HCT116 (cell line): ENCODE measurements around the gene KIR3DL1.

Experiments used
- EZH2 ChIP-seq: fragments of 200-600 bp; sonication (generic); IDR thresholded peaks from 2 replicates; pipeline ENCODE4 v1.6.1; 2017; ENCODE audit warnings: antibody characterized with exemption, mixed run types
- EZH2phosphoT487 ChIP-seq: fragments of 200-600 bp; IDR thresholded peaks from 2 replicates; pipeline ENCODE4 v1.6.1; 2018; ENCODE audit warnings: antibody characterized with exemption, borderline replicate concordance
- JUND ChIP-seq: IDR thresholded peaks from 2 replicates; pipeline ENCODE4 v1.6.1; 2012
- TCF7L2 ChIP-seq: IDR thresholded peaks from 2 replicates; pipeline ENCODE4 v1.7.0; 2011; ENCODE audit warnings: borderline replicate concordance, inconsistent platforms; ENCODE audit not compliant: insufficient read depth, insufficient read length; ENCODE audit errors: extremely low read depth
- ZFX ChIP-seq: fragments of 450-650 bp; IDR thresholded peaks from 2 replicates; pipeline ENCODE4 v1.6.1; 2017
- TF ChIP-seq, protein P1 (sequence below), 3 experiments: fragments of 200-600 bp in 1 of 3; sonication (generic) in 1 of 3; IDR thresholded peaks in 2 of 3; conservative IDR thresholded peaks in 1 of 3; 2 replicates each; pipeline ENCODE4 v1.5.1; 2012 to 2017; ENCODE audit warnings: low read depth in 2 of 3, low read length in 2 of 3, antibody characterized with exemption in 1 of 3, borderline replicate concordance in 1 of 3, control low read depth in 1 of 3, mild to moderate bottlenecking in 1 of 3, mixed read lengths in 1 of 3, mixed run types in 1 of 3, moderate library complexity in 1 of 3; ENCODE audit not compliant: insufficient read depth in 1 of 3

DNA sequence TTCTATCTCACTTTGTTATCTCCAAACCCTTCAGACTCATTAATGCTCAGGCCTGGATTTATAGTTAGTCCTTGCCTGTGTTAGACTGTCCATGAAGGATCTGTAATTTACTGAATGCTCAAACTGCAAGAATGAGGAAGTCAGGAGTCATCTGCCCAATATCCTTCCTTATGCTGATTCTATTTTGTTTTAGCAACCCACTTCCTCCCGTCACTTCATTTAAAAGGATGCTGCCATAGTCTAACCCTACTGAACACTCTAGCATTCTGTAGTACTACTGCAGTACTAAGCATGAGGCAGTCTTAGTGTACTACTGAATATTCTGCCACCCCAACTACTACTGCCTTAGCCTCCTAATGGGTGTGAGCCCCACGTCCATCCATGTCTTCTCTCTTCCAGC, 59.2 kb downstream of the KIR3DL1 start:
- TF ChIP-seq, protein P1, sequence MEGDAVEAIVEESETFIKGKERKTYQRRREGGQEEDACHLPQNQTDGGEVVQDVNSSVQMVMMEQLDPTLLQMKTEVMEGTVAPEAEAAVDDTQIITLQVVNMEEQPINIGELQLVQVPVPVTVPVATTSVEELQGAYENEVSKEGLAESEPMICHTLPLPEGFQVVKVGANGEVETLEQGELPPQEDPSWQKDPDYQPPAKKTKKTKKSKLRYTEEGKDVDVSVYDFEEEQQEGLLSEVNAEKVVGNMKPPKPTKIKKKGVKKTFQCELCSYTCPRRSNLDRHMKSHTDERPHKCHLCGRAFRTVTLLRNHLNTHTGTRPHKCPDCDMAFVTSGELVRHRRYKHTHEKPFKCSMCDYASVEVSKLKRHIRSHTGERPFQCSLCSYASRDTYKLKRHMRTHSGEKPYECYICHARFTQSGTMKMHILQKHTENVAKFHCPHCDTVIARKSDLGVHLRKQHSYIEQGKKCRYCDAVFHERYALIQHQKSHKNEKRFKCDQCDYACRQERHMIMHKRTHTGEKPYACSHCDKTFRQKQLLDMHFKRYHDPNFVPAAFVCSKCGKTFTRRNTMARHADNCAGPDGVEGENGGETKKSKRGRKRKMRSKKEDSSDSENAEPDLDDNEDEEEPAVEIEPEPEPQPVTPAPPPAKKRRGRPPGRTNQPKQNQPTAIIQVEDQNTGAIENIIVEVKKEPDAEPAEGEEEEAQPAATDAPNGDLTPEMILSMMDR (IDR thresholded peaks at IDR 0.05 in 2 of 3, conservative IDR thresholded peaks at IDR 0.05 in 1 of 3; ENCODE audit: borderline replicate concordance in 1 of 3, insufficient read depth in 1 of 3, low read depth in 2 of 3, low read length in 2 of 3) = no peak
- no peak for TF ChIP-seq ZFX
- no peak for TF ChIP-seq JUND
- TF ChIP-seq EZH2phosphoT487 = no peak
- TF ChIP-seq EZH2 = no peak
- no peak for TF ChIP-seq TCF7L2
